HEK293 (cell line): ENCODE measurements around the gene FSTL5.

ENCODE experiments used
- CTCF ChIA-PET: fragments of 350-600 bp; formaldehyde crosslinking; extraction: SDS; loops from one replicate; lab custom pipeline; 2021; ENCODE audit warnings: antibody characterized with exemption; lab: Yijun Ruan, JAX
- POLR2A ChIA-PET: fragments of 300-600 bp; formaldehyde crosslinking; extraction: SDS; loops from one replicate; lab custom pipeline; 2020; ENCODE audit warnings: antibody characterized with exemption, inconsistent platforms; lab: Yijun Ruan, JAX
- H3K27ac ChIP-seq: fragments of 200-500 bp; sonication (Bioruptor generic); 2 replicates; pipeline ENCODE4 v1.5.1; 2014; ENCODE audit warnings: low read depth, low read length, control low read depth, inconsistent platforms; ENCODE audit errors: extremely low read depth
- H3K36me3 ChIP-seq, 2 experiments: fragments of 200-500 bp in 1 of 2; sonication (Bioruptor generic) in 1 of 2; 1 replicate in 1 of 2; 2 replicates in 1 of 2; pipeline ENCODE4 v1.5.1; 2014 to 2017; ENCODE audit warnings: inconsistent platforms in 2 of 2, low read length in 2 of 2; ENCODE audit not compliant: control insufficient read depth in 2 of 2, insufficient read depth in 1 of 2
- H3K4me1 ChIP-seq: fragments of 200-500 bp; sonication (Bioruptor generic); 2 replicates; pipeline ENCODE4 v1.5.1; 2014; ENCODE audit warnings: mild to moderate bottlenecking, low read length, inconsistent platforms; ENCODE audit not compliant: control insufficient read depth, insufficient read depth
- H3K4me3 ChIP-seq: 2 replicates; pipeline ENCODE4 v1.5.1; 2011; ENCODE audit warnings: low read depth, mild to moderate bottlenecking, control low read depth, low read length, moderate library complexity
- H3K9me3 ChIP-seq: fragments of 200-500 bp; sonication (Bioruptor generic); 2 replicates; pipeline ENCODE4 v1.5.1; 2014; ENCODE audit warnings: low read depth, low read length, inconsistent platforms; ENCODE audit not compliant: control insufficient read depth, insufficient read depth
- BCL11A ChIP-seq: fragments of 450-650 bp; formaldehyde crosslinking; IDR thresholded peaks from 2 replicates; pipeline ENCODE4 v1.5.1; 2016; ENCODE audit warnings: low read depth, missing biosample characterization, missing genetic modification characterization
- HOXD13 ChIP-seq: sonication (generic); formaldehyde crosslinking; IDR thresholded peaks from 2 replicates; pipeline ENCODE4 v1.8.0; 2022; ENCODE audit warnings: missing genetic modification reagents, borderline replicate concordance
- IKZF3 ChIP-seq: fragments of 450-650 bp; IDR thresholded peaks from 2 replicates; pipeline ENCODE4 v1.5.0; 2018; ENCODE audit warnings: missing biosample characterization, mild to moderate bottlenecking, missing genetic modification characterization, moderate library complexity
- KLF7 ChIP-seq: fragments of 450-650 bp; formaldehyde crosslinking; IDR thresholded peaks from 2 replicates; pipeline ENCODE4 v1.5.1; 2016; ENCODE audit warnings: missing biosample characterization, missing genetic modification characterization, borderline replicate concordance
- SCRT2 ChIP-seq: fragments of 450-650 bp; formaldehyde crosslinking; IDR thresholded peaks from 2 replicates; pipeline ENCODE4 v1.5.1; 2016; ENCODE audit warnings: missing biosample characterization, missing genetic modification characterization
- SP2 ChIP-seq: fragments of 450-650 bp; formaldehyde crosslinking; IDR thresholded peaks from 2 replicates; pipeline ENCODE4 v1.5.1; 2016; ENCODE audit warnings: missing biosample characterization, missing genetic modification characterization
- ZBTB20 ChIP-seq: fragments of 450-650 bp; formaldehyde crosslinking; IDR thresholded peaks from 2 replicates; pipeline ENCODE4 v1.5.1; 2016; ENCODE audit warnings: missing biosample characterization, missing genetic modification characterization
- ZBTB8A ChIP-seq: fragments of 450-650 bp; formaldehyde crosslinking; IDR thresholded peaks from 2 replicates; pipeline ENCODE4 v1.5.1; 2016; ENCODE audit warnings: missing biosample characterization, missing genetic modification characterization
- ZFP3 ChIP-seq: fragments of 450-650 bp; formaldehyde crosslinking; IDR thresholded peaks from 2 replicates; pipeline ENCODE4 v1.5.1; 2016; ENCODE audit warnings: low read depth, missing biosample characterization, missing genetic modification characterization
- ZNF10 ChIP-seq: fragments of 450-650 bp; formaldehyde crosslinking; IDR thresholded peaks from 2 replicates; pipeline ENCODE4 v1.5.1; 2017; ENCODE audit warnings: missing biosample characterization, missing genetic modification characterization
- ZNF174 ChIP-seq: fragments of 450-650 bp; formaldehyde crosslinking; IDR thresholded peaks from 2 replicates; pipeline ENCODE4 v1.5.0; 2017; ENCODE audit warnings: missing biosample characterization, mild to moderate bottlenecking, missing genetic modification characterization
- ZNF175 ChIP-seq: fragments of 450-650 bp; formaldehyde crosslinking; IDR thresholded peaks from 2 replicates; pipeline ENCODE4 v1.5.1; 2016; ENCODE audit warnings: missing biosample characterization, missing genetic modification characterization
- ZNF2 ChIP-seq: fragments of 450-650 bp; formaldehyde crosslinking; IDR thresholded peaks from 2 replicates; pipeline ENCODE4 v1.5.1; 2016; ENCODE audit warnings: missing biosample characterization, missing genetic modification characterization
- ZNF221 ChIP-seq: fragments of 450-650 bp; formaldehyde crosslinking; IDR thresholded peaks from 2 replicates; pipeline ENCODE4 v1.5.1; 2017; ENCODE audit warnings: missing biosample characterization, missing genetic modification characterization, borderline replicate concordance
- ZNF223 ChIP-seq: fragments of 450-650 bp; formaldehyde crosslinking; IDR thresholded peaks from 2 replicates; pipeline ENCODE4 v1.5.1; 2016; ENCODE audit warnings: missing biosample characterization, missing genetic modification characterization
- ZNF274 ChIP-seq, 2 experiments: fragments of 200-500 bp in 1 of 2; fragments of 450-650 bp in 1 of 2; sonication (Bioruptor generic) in 1 of 2; formaldehyde crosslinking in 1 of 2; IDR thresholded peaks; 2 replicates each; pipeline versions ENCODE4 v1.5.1 to v1.6.1; 2014 to 2016; ENCODE audit warnings: borderline replicate concordance in 1 of 2, inconsistent platforms in 1 of 2, low read length in 1 of 2, missing biosample characterization in 1 of 2, missing genetic modification characterization in 1 of 2
- ZNF311 ChIP-seq: fragments of 450-650 bp; formaldehyde crosslinking; IDR thresholded peaks from 2 replicates; pipeline ENCODE4 v1.5.1; 2017; ENCODE audit warnings: missing biosample characterization, missing genetic modification characterization, borderline replicate concordance
- ZNF324 ChIP-seq: fragments of 450-650 bp; formaldehyde crosslinking; IDR thresholded peaks from 2 replicates; pipeline ENCODE4 v1.5.1; 2016; ENCODE audit warnings: missing biosample characterization, missing genetic modification characterization
- ZNF404 ChIP-seq: fragments of 450-650 bp; formaldehyde crosslinking; IDR thresholded peaks from 2 replicates; pipeline ENCODE4 v1.5.1; 2017; ENCODE audit warnings: missing biosample characterization, missing genetic modification characterization
- ZNF510 ChIP-seq: fragments of 450-650 bp; formaldehyde crosslinking; IDR thresholded peaks from 2 replicates; pipeline ENCODE4 v1.5.1; 2018; ENCODE audit warnings: mild to moderate bottlenecking, missing genetic modification characterization, missing biosample characterization; ENCODE audit not compliant: insufficient replicate concordance
- ZNF560 ChIP-seq: fragments of 450-650 bp; formaldehyde crosslinking; IDR thresholded peaks from 2 replicates; pipeline ENCODE4 v1.5.1; 2017; ENCODE audit warnings: missing biosample characterization, missing genetic modification characterization, borderline replicate concordance
- ZNF610 ChIP-seq: fragments of 450-650 bp; formaldehyde crosslinking; IDR thresholded peaks from 2 replicates; pipeline ENCODE4 v1.5.1; 2016; ENCODE audit warnings: missing biosample characterization, missing genetic modification characterization, borderline replicate concordance
- ZNF623 ChIP-seq: fragments of 450-650 bp; formaldehyde crosslinking; IDR thresholded peaks from 2 replicates; pipeline ENCODE4 v1.5.1; 2016; ENCODE audit warnings: missing biosample characterization, missing genetic modification characterization
- ZNF658 ChIP-seq: fragments of 450-650 bp; formaldehyde crosslinking; IDR thresholded peaks from 2 replicates; pipeline ENCODE4; 2016; ENCODE audit warnings: missing biosample characterization, missing genetic modification characterization
- ZNF660 ChIP-seq: fragments of 450-650 bp; IDR thresholded peaks from 2 replicates; pipeline ENCODE4 v1.5.1; 2018; ENCODE audit warnings: missing biosample characterization, mild to moderate bottlenecking, missing genetic modification characterization
- ZNF747 ChIP-seq: fragments of 450-650 bp; formaldehyde crosslinking; IDR thresholded peaks from 2 replicates; pipeline ENCODE4 v1.5.1; 2016; ENCODE audit warnings: missing biosample characterization, missing genetic modification characterization
- ZNF777 ChIP-seq: fragments of 450-650 bp; formaldehyde crosslinking; IDR thresholded peaks from 2 replicates; pipeline ENCODE4 v1.5.1; 2017; ENCODE audit warnings: missing biosample characterization, missing genetic modification characterization, borderline replicate concordance
- ZNF792 ChIP-seq: fragments of 450-650 bp; formaldehyde crosslinking; IDR thresholded peaks from 2 replicates; pipeline ENCODE4 v1.5.1; 2016; ENCODE audit warnings: missing biosample characterization, missing genetic modification characterization
- ZNF830 ChIP-seq: fragments of 450-650 bp; IDR thresholded peaks from 2 replicates; pipeline ENCODE4 v1.5.0; 2018; ENCODE audit warnings: missing biosample characterization, missing genetic modification characterization, low read depth, mild to moderate bottlenecking, moderate library complexity
- TF ChIP-seq, protein P1 (sequence below): fragments of 450-650 bp; formaldehyde crosslinking; IDR thresholded peaks from 2 replicates; pipeline ENCODE4 v1.5.1; 2016; ENCODE audit warnings: missing biosample characterization, missing genetic modification characterization
- TF ChIP-seq, protein P2 (sequence below): fragments of 450-650 bp; formaldehyde crosslinking; IDR thresholded peaks from 2 replicates; pipeline ENCODE4 v1.5.1; 2016; ENCODE audit warnings: missing biosample characterization, missing genetic modification characterization
- TF ChIP-seq, protein P3 (sequence below): IDR thresholded peaks from 2 replicates; pipeline ENCODE4 v1.6.1; 2011; ENCODE audit warnings: mild to moderate bottlenecking, low read depth, low read length, borderline replicate concordance
- TF ChIP-seq, protein P4 (sequence below): sonication (generic); formaldehyde crosslinking; IDR thresholded peaks from 2 replicates; pipeline ENCODE4 v1.8.1; 2022; ENCODE audit warnings: mild to moderate bottlenecking, moderate library complexity, missing genetic modification reagents

FSTL5 gene

DNA sequence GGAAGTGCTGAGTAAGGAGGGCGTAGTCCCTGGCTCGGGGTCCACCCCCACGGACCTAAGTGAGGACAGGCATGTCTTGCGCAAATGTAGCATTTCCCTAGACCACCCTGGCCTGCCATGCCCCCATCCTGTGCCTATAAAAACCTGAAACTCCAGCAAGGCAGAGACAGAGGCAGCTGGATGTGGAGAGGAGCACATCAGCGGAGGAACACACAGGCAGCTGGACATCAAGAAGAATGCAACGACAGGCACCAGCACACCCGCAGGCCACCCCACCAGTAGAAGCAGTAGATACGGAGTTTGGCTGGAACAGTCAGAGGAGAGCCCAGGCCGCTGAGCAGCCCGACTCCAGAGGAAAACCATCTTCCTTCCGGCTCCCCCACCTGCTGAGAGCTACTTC is 345.9 kb downstream of the FSTL5 start (continued):
- TF ChIP-seq KLF7 (tag by site-specific recombination), result no peak
- no peak for TF ChIP-seq ZNF777 (tag by site-specific recombination)
- TF ChIP-seq ZNF610 (tag by site-specific recombination), result no peak
- no peak for TF ChIP-seq ZFP3
- no peak for TF ChIP-seq ZNF174 (tag by site-specific recombination)
- no peak for TF ChIP-seq ZNF10

DNA sequence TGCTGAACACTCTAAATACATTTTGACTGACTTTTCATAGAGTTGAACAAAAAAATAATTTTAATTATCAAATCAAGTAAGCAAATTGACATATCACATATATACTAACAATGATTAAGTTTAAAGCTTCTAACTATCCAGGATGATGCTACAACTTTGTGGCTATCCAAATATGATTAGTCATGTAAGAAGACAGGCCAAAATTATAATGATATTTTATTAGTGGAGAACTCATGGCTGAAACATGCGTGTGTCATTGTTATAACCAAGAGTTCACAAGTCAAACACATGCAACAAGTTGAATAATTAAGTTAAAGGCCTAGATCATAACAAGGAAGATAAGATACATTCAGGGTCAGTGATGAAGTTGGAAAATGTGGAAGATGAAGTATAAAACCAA is 346.8 kb downstream of the FSTL5 start:
- Histone ChIP-seq H3K4me1 (no peaks in the 10 kb centered on the region), H3K36me3 (no peaks in the 10 kb centered on the region), H3K4me3 (no peak overlapping the region), H3K27ac (no peak overlapping the region), H3K9me3 (no peaks in the 10 kb centered on the region)
- no peak for TF ChIP-seq ZNF2
- TF ChIP-seq IKZF3, result no peak
- no peak for TF ChIP-seq ZNF404 (tag by site-specific recombination)
- TF ChIP-seq BCL11A (tag by site-specific recombination), result no peak
- TF ChIP-seq ZNF175 (tag by site-specific recombination), result no peak
- TF ChIP-seq ZNF747, result no peak
- TF ChIP-seq ZNF274 (IDR thresholded peaks at IDR 0.05; ENCODE audit: low read length), result no peak
- TF ChIP-seq ZNF274 (tag by site-specific recombination; IDR thresholded peaks at IDR 0.05; ENCODE audit: borderline replicate concordance), result no peak
- TF ChIP-seq ZNF223 (tag by site-specific recombination), result no peak
- TF ChIP-seq ZNF660 (tag by site-specific recombination), result no peak
- TF ChIP-seq, protein P1, sequence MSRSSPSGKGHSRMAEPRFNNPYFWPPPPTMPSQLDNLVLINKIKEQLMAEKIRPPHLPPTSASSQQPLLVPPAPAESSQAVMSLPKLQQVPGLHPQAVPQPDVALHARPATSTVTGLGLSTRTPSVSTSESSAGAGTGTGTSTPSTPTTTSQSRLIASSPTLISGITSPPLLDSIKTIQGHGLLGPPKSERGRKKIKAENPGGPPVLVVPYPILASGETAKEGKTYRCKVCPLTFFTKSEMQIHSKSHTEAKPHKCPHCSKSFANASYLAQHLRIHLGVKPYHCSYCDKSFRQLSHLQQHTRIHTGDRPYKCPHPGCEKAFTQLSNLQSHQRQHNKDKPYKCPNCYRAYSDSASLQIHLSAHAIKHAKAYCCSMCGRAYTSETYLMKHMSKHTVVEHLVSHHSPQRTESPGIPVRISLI (tag by site-specific recombination), result no peak
- TF ChIP-seq ZNF792, result no peak
- TF ChIP-seq, protein P2, sequence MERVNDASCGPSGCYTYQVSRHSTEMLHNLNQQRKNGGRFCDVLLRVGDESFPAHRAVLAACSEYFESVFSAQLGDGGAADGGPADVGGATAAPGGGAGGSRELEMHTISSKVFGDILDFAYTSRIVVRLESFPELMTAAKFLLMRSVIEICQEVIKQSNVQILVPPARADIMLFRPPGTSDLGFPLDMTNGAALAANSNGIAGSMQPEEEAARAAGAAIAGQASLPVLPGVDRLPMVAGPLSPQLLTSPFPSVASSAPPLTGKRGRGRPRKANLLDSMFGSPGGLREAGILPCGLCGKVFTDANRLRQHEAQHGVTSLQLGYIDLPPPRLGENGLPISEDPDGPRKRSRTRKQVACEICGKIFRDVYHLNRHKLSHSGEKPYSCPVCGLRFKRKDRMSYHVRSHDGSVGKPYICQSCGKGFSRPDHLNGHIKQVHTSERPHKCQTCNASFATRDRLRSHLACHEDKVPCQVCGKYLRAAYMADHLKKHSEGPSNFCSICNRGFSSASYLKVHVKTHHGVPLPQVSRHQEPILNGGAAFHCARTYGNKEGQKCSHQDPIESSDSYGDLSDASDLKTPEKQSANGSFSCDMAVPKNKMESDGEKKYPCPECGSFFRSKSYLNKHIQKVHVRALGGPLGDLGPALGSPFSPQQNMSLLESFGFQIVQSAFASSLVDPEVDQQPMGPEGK, result no peak
- TF ChIP-seq SP2, result no peak
- no peak for TF ChIP-seq ZBTB20
- no peak for TF ChIP-seq ZBTB8A (tag by site-specific recombination)
- POLR2A ChIA-PET, result no interaction called here
- CTCF ChIA-PET, result no interaction called here

DNA sequence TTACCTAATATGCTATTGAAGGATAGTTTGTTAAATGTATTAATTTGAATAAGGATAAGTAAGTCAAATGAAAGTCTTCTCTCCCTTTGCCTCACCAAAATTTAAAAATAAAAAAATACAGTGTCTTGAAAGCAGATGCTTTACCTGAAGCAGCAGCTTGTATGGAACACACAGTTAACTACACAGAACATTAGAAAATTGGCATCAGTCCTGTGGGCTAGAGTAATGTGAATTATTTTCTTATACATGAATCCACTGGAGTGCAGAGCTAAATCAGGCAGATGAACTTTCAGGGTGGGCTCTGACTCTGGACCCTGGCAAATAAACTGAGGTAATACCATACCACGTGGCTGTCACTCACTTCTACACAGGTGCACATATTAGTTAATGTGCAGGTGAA is 348.0 kb downstream of the FSTL5 start:
- H3K4me1 ChIP-seq, result no peaks in the 10 kb centered on the region
- no peak overlapping the region for H3K4me3 ChIP-seq
- no peak overlapping the region for H3K27ac ChIP-seq
- H3K9me3 ChIP-seq, result no peaks in the 10 kb centered on the region
- no peaks in the 10 kb centered on the region for H3K36me3 ChIP-seq
- TF ChIP-seq ZNF560 (tag by site-specific recombination) (no peak), ZNF221 (tag by site-specific recombination) (no peak), SCRT2 (no peak), ZNF658 (tag by site-specific recombination) (no peak), ZNF830 (tag by site-specific recombination) (no peak), ZNF324 (no peak), IKZF3 (no peak), HOXD13 (no peak), ZNF510 (tag by site-specific recombination) (no peak), ZNF311 (tag by site-specific recombination) (no peak), ZNF623 (no peak), ZNF660 (tag by site-specific recombination) (no peak)
- TF ChIP-seq, protein P3, sequence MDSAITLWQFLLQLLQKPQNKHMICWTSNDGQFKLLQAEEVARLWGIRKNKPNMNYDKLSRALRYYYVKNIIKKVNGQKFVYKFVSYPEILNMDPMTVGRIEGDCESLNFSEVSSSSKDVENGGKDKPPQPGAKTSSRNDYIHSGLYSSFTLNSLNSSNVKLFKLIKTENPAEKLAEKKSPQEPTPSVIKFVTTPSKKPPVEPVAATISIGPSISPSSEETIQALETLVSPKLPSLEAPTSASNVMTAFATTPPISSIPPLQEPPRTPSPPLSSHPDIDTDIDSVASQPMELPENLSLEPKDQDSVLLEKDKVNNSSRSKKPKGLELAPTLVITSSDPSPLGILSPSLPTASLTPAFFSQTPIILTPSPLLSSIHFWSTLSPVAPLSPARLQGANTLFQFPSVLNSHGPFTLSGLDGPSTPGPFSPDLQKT, result no peak
- TF ChIP-seq, protein P4, sequence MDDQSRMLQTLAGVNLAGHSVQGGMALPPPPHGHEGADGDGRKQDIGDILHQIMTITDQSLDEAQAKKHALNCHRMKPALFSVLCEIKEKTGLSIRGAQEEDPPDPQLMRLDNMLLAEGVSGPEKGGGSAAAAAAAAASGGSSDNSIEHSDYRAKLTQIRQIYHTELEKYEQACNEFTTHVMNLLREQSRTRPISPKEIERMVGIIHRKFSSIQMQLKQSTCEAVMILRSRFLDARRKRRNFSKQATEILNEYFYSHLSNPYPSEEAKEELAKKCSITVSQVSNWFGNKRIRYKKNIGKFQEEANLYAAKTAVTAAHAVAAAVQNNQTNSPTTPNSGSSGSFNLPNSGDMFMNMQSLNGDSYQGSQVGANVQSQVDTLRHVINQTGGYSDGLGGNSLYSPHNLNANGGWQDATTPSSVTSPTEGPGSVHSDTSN (CRISPR knock-in tag), result no peak
- ChIA-PET POLR2A (no interaction called here), CTCF (no interaction called here)
